ENCODE data around the gene PRKN. TPM values are rescaled to one million over a fixed set of nuclear protein-coding genes. Genes with fewer than 3 reads are reported as not detected.

PRKN gene
- total and polyA plus RNA-seq, 2 donors (not counting 3 experiments of a cell fraction or from before 2014, with no cell fraction given), result 0.06 TPM; not detected in 1

GRCh38 chr6:162639951-162640350 lies 87.6 kb downstream of the PRKN start:
- dilution Hi-C loops (cut with MboI; ENCODE audit: extremely low pct_ligation_motif_present, low sequenced_read_pairs), result no loop called here
- FAIRE-seq, result no peak
- Histone ChIP-seq H3K9me3 (replicated peaks; ENCODE audit: control insufficient read depth, insufficient read depth, low read length) (no peaks in the 10 kb centered on the region), H2AFZ (ENCODE audit: low read depth, low read length) (no peak overlapping the region), H3K4me3 (replicated peaks in 1 of 3; ENCODE audit: insufficient read depth in 1 of 3, low read depth in 1 of 3, low read length in 3 of 3) (no peak overlapping the region), H3K4me2 (ENCODE audit: insufficient read depth, low read length) (no peak overlapping the region), H3K27me3 (ENCODE audit: control insufficient read depth in 2 of 2, insufficient read depth in 2 of 2, low read length in 2 of 2) (no peaks in the 10 kb centered on the region), H3K79me2 (ENCODE audit: control insufficient read depth, insufficient read depth, low read length) (no peaks in the 10 kb centered on the region), H4K20me1 (replicated peaks; ENCODE audit: control insufficient read depth, extremely low read depth, insufficient read depth, low read length) (no peaks in the 10 kb centered on the region), H3K36me3 (ENCODE audit: control insufficient read depth in 2 of 2, extremely low read depth in 1 of 2, insufficient read depth in 2 of 2, low read length in 2 of 2) (no peaks in the 10 kb centered on the region), H3K4me1 (ENCODE audit: control insufficient read depth, extremely low read depth, insufficient read depth, low read length) (no peaks in the 10 kb centered on the region), H3K9me1 (replicated peaks; ENCODE audit: control insufficient read depth, extremely low read depth, insufficient read depth, low read length) (no peaks in the 10 kb centered on the region), H3K27ac (ENCODE audit: insufficient read depth, low read depth, low read length) (no peak overlapping the region), H3K9ac (replicated peaks; ENCODE audit: extremely low read depth, insufficient read depth, low read length) (no peak overlapping the region)
- TF ChIP-seq CTCF (IDR thresholded peaks at IDR 0.05; ENCODE audit: extremely low read depth in 1 of 2, insufficient read depth in 1 of 2, low read depth in 1 of 2, low read length in 2 of 2) (no peak), MAX (IDR thresholded peaks at IDR 0.05; ENCODE audit: insufficient read depth, insufficient read length) (no peak), EZH2 (IDR thresholded peaks at IDR 0.05; ENCODE audit: borderline replicate concordance, low read depth, low read length, severe bottlenecking) (no peak), MYC (IDR thresholded peaks at IDR 0.05; ENCODE audit: low read depth, low read length) (no peak), FOS (IDR thresholded peaks at IDR 0.05; ENCODE audit: borderline replicate concordance, insufficient read depth, low read length) (no peak), JUN (IDR thresholded peaks at IDR 0.05; ENCODE audit: borderline replicate concordance, insufficient read depth, insufficient read length, low read depth) (no peak), POLR2AphosphoS5 (IDR thresholded peaks at IDR 0.05; ENCODE audit: insufficient read depth, low read depth, low read length) (no peak), POLR2A (IDR thresholded peaks at IDR 0.05; ENCODE audit: low read depth, low read length) (no peak)
- POLR2A ChIA-PET, result no interaction called here
- no TSS peak for BruUV-seq (replicated peaks)
- no peak for DNase-seq (ENCODE audit: low read depth, low spot score)
- intact Hi-C loops (cut with micrococcal nuclease), result no loop called here
- CTCF ChIA-PET, result no interaction called here

Measured in endothelial cell of umbilical vein (primary cell).